Measurements from ENCODE around the gene PROM1.

The PROM1 gene

GRCh38 chr4:15945516-15945915 lies 138.3 kb downstream of the PROM1 start:
- DNase-seq (ENCODE audit: extremely low spot score) = no peak
- CTCF ChIA-PET = no interaction called here
- POLR2A ChIA-PET = no interaction called here
- TF ChIP-seq NFRKB (IDR thresholded peaks at IDR 0.05) = no peak
- TF ChIP-seq FOXM1 (IDR thresholded peaks at IDR 0.05; ENCODE audit: borderline replicate concordance) = no peak
- TF ChIP-seq ELF4 (IDR thresholded peaks at IDR 0.05) = no peak
- TF ChIP-seq ZNF384 (IDR thresholded peaks at IDR 0.05) = no peak
- TF ChIP-seq LEF1 (IDR thresholded peaks at IDR 0.05; ENCODE audit: borderline replicate concordance) = no peak
- no peak for TF ChIP-seq FOXA1 (IDR thresholded peaks at IDR 0.05)
- TF ChIP-seq SP1 (IDR thresholded peaks at IDR 0.05) = no peak
- TF ChIP-seq L3MBTL2 (conservative IDR thresholded peaks at IDR 0.05) = no peak
- no peak for TF ChIP-seq BHLHE40 (IDR thresholded peaks at IDR 0.05; ENCODE audit: borderline replicate concordance)
- no peak for TF ChIP-seq ARNT (IDR thresholded peaks at IDR 0.05)
- TF ChIP-seq SUZ12 (IDR thresholded peaks at IDR 0.05) = no peak
- TF ChIP-seq, protein P1, sequence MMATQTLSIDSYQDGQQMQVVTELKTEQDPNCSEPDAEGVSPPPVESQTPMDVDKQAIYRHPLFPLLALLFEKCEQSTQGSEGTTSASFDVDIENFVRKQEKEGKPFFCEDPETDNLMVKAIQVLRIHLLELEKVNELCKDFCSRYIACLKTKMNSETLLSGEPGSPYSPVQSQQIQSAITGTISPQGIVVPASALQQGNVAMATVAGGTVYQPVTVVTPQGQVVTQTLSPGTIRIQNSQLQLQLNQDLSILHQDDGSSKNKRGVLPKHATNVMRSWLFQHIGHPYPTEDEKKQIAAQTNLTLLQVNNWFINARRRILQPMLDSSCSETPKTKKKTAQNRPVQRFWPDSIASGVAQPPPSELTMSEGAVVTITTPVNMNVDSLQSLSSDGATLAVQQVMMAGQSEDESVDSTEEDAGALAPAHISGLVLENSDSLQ (IDR thresholded peaks at IDR 0.05) = no peak
- TF ChIP-seq CTBP1 (IDR thresholded peaks at IDR 0.05; ENCODE audit: borderline replicate concordance) = no peak
- TF ChIP-seq TARDBP (IDR thresholded peaks at IDR 0.05) = no peak
- TF ChIP-seq FOXK2 (IDR thresholded peaks at IDR 0.05) = no peak
- no peak for TF ChIP-seq HDGF (IDR thresholded peaks at IDR 0.05; ENCODE audit: borderline replicate concordance)

GRCh38 chr4:15944895-15945294 lies 138.9 kb downstream of the PROM1 start:
- no peak for DNase-seq (ENCODE audit: extremely low spot score)
- POLR2A ChIA-PET = no interaction called here
- CTCF ChIA-PET = no interaction called here
- TF ChIP-seq TARDBP (IDR thresholded peaks at IDR 0.05) = no peak
- no peak for TF ChIP-seq SUZ12 (IDR thresholded peaks at IDR 0.05)

DNA sequence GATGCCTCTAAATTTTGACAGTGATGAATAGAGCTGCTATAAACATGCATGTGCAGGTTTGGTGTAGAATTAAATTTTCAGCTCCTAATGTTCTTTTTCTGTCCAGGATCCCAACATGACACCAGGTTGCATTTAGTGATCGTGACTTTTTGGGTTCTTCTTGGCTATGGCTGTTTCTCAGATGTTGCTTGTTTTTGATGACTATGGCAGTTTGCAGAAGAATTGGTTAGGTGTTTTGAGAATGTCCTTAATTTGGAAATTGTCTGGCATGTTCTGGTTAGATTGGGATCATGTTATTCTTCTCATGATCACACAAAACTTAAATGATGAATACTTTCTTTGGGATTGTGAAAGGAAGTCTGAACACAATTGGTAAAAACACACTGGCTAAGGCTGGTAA lies 141.5 kb downstream of the PROM1 start:
- ChIA-PET CTCF (no interaction called here), POLR2A (no interaction called here)
- DNase-seq (ENCODE audit: extremely low spot score) = no peak
- TF ChIP-seq TARDBP (IDR thresholded peaks at IDR 0.05) = no peak
- no peak for TF ChIP-seq FOXM1 (IDR thresholded peaks at IDR 0.05; ENCODE audit: borderline replicate concordance)
- TF ChIP-seq HDGF (IDR thresholded peaks at IDR 0.05; ENCODE audit: borderline replicate concordance) = no peak
- TF ChIP-seq BHLHE40 (IDR thresholded peaks at IDR 0.05; ENCODE audit: borderline replicate concordance) = no peak
- no peak for TF ChIP-seq SP1 (IDR thresholded peaks at IDR 0.05)
- no peak for TF ChIP-seq ELF4 (IDR thresholded peaks at IDR 0.05)
- no peak for TF ChIP-seq CTBP1 (IDR thresholded peaks at IDR 0.05; ENCODE audit: borderline replicate concordance)
- no peak for TF ChIP-seq FOXA1 (IDR thresholded peaks at IDR 0.05)
- no peak for TF ChIP-seq L3MBTL2 (conservative IDR thresholded peaks at IDR 0.05)
- no peak for TF ChIP-seq FOXK2 (IDR thresholded peaks at IDR 0.05)
- no peak for TF ChIP-seq SUZ12 (IDR thresholded peaks at IDR 0.05)
- no peak for TF ChIP-seq LEF1 (IDR thresholded peaks at IDR 0.05; ENCODE audit: borderline replicate concordance)
- no peak for TF ChIP-seq ZNF384 (IDR thresholded peaks at IDR 0.05)

DNA sequence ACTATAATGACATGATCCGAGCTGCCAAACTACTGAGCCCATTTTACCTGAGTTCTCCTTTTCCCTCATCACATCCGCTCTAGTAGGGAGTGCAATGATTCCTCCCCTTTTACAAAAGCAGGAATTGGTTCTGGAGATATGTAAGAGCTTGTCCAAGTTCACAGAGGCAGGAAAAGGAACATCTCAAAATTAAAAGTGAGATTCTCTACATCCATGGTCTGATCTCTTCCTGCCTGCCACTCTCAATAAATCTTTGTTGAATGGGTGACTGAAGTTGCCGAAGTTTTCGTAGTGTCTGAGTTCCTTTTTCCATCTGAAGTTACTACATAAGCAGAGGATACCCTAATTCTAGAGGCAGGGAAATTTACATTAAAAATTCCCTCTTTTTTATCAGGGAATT lies 145.2 kb downstream of the PROM1 start, which contains the start of gene FGFBP1:
Gene FGFBP1, minus strand, starts transcription at position 101 of the 400 bp plus-strand sequence. CDS start 2,108 bp downstream, outside the sequence.
- TF ChIP-seq, protein P1 (IDR thresholded peaks at IDR 0.05) = no peak
- TF ChIP-seq LEF1 (IDR thresholded peaks at IDR 0.05; ENCODE audit: borderline replicate concordance) (no peak), NFRKB (IDR thresholded peaks at IDR 0.05) (no peak), SUZ12 (IDR thresholded peaks at IDR 0.05) (no peak), TARDBP (IDR thresholded peaks at IDR 0.05) (no peak), ZNF384 (IDR thresholded peaks at IDR 0.05) (no peak)
- ChIA-PET POLR2A (no interaction called here), CTCF (no interaction called here)
- DNase-seq (ENCODE audit: extremely low spot score) = no peak

- peak; percentile 30 for DNase-seq (ENCODE audit: extremely low spot score)
- CTCF ChIA-PET = no interaction called here
- TF ChIP-seq NFRKB (IDR thresholded peaks at IDR 0.05) (no peak), SUZ12 (IDR thresholded peaks at IDR 0.05) (no peak), SP1 (IDR thresholded peaks at IDR 0.05) (no peak), FOXK2 (IDR thresholded peaks at IDR 0.05) (no peak), LEF1 (IDR thresholded peaks at IDR 0.05; ENCODE audit: borderline replicate concordance) (no peak), L3MBTL2 (conservative IDR thresholded peaks at IDR 0.05) (no peak), FOXM1 (IDR thresholded peaks at IDR 0.05; ENCODE audit: borderline replicate concordance) (no peak)
- POLR2A ChIA-PET = no interaction called here
Observed at GRCh38 chr4:15938182-15938581, 145.6 kb downstream of the PROM1 start.

DNA sequence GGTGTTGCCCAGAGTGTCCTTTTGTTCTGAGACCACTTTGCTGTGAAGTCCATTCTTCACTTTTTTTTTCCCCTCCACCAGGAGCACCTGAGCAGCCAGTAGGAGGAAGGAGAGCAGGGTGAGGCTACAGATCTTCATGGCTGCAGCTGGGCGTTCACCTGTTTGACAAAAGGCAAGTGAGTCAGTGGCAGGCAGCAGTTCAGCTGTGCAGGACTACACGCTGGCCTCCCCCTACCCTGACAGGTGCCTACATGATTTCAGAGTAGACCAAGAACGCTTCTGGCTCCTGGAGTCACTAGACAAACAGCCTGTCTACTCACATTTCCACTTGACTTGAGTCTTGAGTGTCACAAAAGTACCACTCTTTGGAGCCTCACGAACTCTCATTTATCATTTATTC lies 147.3 kb downstream of the PROM1 start:
- POLR2A ChIA-PET = no interaction called here
- TF ChIP-seq CTBP1 (IDR thresholded peaks at IDR 0.05; ENCODE audit: borderline replicate concordance) = no peak
- TF ChIP-seq ELF4 (IDR thresholded peaks at IDR 0.05) = no peak
- no peak for TF ChIP-seq NFRKB (IDR thresholded peaks at IDR 0.05)
- TF ChIP-seq HDGF (IDR thresholded peaks at IDR 0.05; ENCODE audit: borderline replicate concordance) = no peak
- TF ChIP-seq FOXK2 (IDR thresholded peaks at IDR 0.05) = no peak
- CTCF ChIA-PET = no interaction called here
- DNase-seq (ENCODE audit: extremely low spot score) = no peak

GRCh38 chr4:15935504-15936402 lies 148.1 kb downstream of the PROM1 start:
- TF ChIP-seq BHLHE40 (IDR thresholded peaks at IDR 0.05; ENCODE audit: borderline replicate concordance) = no peak
- TF ChIP-seq FOXA1 (IDR thresholded peaks at IDR 0.05) = no peak
- TF ChIP-seq ELF4 (IDR thresholded peaks at IDR 0.05) = no peak
- no peak for TF ChIP-seq FOXM1 (IDR thresholded peaks at IDR 0.05; ENCODE audit: borderline replicate concordance)
- no peak for TF ChIP-seq ARNT (IDR thresholded peaks at IDR 0.05)
- TF ChIP-seq SUZ12 (IDR thresholded peaks at IDR 0.05) = no peak
- no peak for TF ChIP-seq NFRKB (IDR thresholded peaks at IDR 0.05)
- TF ChIP-seq TARDBP (IDR thresholded peaks at IDR 0.05) = no peak
- no peak for TF ChIP-seq FOXK2 (IDR thresholded peaks at IDR 0.05)
- no peak for TF ChIP-seq L3MBTL2 (conservative IDR thresholded peaks at IDR 0.05)
- DNase-seq (ENCODE audit: extremely low spot score) = no peak
- ChIA-PET POLR2A (no interaction called here), CTCF (no interaction called here)
